Islet of Langerhans (tissue), 1 donor: ENCODE results near the gene ANKRD18A.

Experiments
- FAIRE-seq: peaks from one replicate; lab custom pipeline; 2011; peaks lifted over from hg19 to GRCh38; lab: Jason Lieb, UNC

Gene ANKRD18A

DNA sequence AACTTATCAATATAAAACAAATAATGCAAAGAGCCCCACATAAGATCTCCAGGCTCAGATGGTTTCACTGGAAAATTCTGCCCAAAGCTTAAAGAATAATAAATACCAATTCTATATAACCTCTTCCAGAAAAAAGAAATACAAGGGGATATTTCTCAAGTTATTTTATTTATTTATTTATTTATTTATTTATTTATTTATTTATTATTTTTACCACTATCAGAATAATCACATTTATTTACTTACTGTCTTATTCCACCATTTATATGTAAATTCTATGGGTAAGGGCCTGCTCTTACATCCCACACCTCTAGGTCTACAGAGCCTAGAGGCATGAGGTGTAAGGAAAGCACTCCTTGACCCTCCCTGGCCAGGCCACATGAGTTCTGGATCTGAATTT is 91.1 kb downstream of the ANKRD18A start:
- no peak for FAIRE-seq

DNA sequence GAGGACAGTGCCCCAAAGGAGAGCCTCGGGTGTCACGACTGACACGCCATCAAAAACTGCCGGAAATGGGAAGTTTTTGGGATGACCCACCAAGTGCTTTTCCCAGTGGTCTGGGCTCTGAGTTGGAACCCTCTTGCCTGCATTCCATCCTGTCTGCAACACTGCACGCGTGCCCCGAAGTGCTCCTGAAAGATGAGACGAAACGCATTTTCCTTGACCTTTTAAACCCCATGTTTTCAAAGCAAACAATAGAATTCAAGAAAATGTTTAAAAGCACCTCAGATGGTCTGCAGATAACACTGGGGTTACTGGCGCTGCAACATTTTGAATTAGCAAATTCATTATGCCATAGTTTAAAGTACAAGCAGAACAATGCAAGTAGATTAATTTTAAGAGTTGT is 92.9 kb downstream of the ANKRD18A start:
- no peak for FAIRE-seq

DNA sequence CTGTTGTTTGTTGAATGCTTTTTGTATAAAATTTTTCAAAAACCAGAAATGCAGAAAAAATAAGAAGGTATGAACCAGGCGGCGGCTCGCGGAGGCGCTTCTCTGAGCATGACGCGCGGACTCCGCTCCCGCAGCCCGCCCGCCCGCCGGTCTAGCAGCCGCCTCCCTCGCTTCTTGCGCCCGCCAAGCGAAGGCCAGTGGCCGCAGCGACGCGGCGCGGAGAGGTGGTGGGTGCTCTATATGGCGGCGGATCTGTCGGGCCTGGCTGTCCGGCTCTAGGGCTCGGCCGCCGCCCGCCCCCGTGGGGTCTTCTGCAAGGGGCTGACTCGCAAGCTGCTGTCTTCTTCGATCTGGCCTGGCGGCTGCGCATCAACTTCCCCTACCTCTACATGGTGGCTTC is 93.8 kb downstream of the ANKRD18A start:
- FAIRE-seq: no peak

DNA sequence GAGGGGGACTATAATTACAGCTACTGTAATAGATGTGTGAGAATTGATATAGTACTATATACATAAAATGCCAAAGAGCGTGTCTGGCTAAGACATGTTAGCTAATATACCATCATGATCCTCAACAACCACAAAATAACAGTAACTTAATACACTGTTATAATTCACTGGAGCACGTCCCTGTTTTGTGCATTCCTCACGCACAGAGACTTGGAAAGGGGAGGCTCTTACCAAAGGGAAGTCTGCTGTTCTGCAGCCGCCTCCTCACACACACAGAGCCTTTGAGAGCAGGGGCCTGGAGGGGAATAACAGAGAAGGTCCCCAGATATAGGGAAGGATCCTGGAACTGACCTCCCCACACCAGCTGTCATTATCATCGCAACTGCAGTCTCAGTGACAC is 97.3 kb downstream of the ANKRD18A start:
- no peak for FAIRE-seq

DNA sequence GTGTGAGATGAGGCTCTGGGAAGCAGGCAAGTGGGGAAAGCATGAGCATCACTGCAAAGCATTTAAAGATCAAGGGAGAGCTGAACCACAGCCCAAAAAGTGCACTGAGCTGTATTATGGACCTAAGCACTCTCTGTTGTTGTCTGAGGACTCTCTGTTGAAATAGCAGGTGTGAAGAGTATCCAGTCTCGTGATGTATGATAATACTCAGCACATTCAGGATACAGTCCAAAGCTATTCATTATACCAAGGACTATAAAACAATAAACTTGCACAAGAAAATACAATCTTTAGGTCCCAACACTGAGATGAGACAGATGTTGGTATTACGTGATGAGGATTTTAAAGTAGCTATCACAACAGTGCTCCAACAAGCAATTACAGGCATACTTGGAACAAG is 98.6 kb downstream of the ANKRD18A start:
- FAIRE-seq: no peak
